NCI-H82 treated with DMSO at 0.1 percent for 48 hours (cell line): ENCODE data around the gene MLLT3.
A peak's percentile ranks its signal among the peaks of the same experiment; 100 is the strongest.

Experiments
- DNase-seq: peaks from one replicate; lab custom pipeline; 2025; ENCODE audit not compliant: unreplicated experiment; lab: John Stamatoyannopoulos, UW

The MLLT3 gene

GRCh38 chr9:20630241-20630943, 8.1 kb upstream of the MLLT3 start:
- no peak for DNase-seq

DNA sequence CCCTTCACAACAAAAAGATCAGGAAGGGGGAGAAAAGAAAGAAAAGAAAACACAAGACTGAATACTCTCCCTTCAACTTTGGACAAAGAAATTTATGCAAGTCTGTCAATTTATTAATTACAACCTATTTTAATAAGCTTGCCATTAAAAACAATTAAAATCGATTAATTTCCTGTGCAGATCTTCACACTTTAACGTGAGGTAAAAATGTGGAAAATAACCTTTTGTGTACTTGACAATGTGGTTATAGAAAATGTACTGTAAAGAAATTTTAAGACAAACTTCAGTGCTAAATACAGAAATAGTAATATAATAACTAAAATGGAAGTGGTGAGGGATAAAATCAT, 2.7 kb upstream of the MLLT3 start:
- no peak for DNase-seq

DNA sequence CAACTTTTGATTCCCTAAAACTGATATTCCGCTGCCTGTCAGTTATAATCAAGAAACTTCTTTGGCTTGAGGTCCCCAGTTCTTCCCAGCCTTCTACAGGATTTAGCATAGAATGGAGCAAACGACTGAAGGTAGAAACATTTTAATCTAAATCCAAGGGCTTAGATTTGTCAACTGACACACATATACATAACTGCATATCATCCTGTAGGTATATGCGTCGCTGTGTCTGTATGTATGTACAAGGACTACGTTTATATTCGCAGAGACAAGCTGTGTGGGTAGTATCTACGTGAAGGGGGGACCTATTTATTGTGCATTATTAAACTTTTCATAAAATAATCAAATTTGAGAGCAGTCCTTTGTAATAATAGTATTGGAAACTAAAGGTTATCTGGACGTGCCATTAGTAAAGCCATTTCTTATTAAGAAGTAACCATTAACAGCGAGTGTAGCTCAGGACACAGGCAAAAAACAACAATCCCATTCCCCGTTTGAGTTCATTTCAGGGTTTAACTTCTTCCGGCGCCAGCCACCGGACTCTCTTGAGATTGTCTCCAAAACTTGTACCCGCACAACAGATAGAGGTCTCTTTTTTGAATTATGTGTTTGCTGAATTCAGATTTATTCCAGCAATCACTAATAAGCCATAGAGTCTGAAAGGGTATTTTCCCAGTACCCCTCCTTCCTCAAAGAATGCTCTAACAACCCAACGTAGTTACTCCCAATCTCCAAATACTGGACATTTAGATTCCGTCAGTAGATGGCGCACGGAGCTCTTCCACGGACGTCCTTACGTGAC, 2.1 kb upstream of the MLLT3 start:
- DNase-seq: peak; percentile 79

- DNase-seq: no peak
These were observed 1.4 kb upstream of the MLLT3 start for GRCh38 chr9:20623748-20624124.

- peak; percentile 90 for DNase-seq
These were observed 885 bp upstream of the MLLT3 start for GRCh38 chr9:20623021-20623747.

GRCh38 chr9:20621471-20622329, 599 bp downstream of the MLLT3 start:
- DNase-seq: peak; percentile 53

DNA sequence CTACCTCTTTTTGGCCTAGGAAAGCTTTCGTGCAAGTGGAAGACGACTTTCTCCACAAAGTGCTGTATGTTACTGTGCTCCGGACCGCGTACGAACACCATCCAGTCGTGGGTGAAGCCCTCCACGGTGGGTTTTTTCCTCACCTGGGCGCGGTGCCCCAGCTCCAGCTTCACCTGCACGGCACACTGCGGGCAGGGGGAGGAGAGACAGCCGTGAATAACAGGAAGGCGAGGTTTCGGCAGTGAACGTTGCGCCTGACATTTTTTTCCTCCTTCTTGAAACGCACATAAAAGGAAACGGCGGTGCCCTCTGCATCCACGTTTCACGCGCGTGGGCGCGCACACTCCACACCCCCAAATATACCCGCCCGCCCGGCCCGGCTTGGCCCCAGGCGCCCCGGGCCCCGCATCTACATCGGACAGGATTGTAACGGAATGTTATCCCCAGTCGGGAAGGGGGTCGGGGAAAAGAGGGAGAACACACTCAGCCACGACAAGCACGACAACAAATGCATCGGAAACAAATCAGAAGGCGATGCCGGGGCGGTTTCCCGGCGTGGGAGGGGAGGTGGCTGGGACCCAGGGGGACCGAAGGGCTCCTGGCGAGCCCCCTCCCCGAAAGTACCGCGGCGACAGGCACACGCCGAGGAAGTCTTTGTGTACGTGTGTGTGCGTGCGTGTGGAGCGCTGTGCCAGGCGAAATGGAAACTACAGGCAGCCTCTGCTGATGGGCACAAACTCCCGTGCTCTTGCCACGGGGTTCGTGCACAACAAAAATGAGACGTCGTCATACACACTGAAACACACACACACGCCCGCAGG, 1.4 kb downstream of the MLLT3 start:
- no peak for DNase-seq

DNA sequence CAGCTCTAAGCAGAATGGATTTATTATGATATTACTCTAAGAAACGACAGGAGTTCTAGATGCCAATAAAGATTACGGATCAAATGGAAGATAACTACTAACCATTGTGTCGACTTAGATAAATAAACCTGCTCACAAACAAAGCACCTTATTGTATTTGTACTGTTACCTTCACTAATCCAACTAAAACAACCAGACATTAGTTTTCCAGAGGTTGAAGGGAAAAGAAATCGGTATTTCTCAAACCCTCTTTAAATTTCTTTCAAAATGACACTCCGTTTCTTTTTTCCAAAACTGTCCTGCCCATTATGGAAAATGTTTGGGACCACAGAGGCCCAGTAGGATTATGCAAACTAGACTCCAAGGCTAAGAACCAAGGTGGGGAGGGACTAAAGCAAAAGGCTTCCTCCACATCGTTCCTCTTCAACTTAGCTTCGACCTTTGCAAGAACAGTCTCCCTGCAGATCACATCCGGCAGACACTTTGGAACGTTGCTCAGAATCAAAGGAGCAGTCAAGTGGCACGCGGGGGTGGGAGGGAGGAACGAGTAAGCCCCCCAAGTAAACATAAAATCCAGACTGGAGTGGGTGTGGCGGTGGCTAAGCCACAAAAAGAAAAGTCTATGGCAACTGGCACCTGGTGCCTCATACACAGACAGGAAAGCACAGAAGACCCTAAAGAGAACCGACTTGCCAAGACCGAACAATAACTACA, 2.7 kb downstream of the MLLT3 start:
- no peak for DNase-seq

DNA sequence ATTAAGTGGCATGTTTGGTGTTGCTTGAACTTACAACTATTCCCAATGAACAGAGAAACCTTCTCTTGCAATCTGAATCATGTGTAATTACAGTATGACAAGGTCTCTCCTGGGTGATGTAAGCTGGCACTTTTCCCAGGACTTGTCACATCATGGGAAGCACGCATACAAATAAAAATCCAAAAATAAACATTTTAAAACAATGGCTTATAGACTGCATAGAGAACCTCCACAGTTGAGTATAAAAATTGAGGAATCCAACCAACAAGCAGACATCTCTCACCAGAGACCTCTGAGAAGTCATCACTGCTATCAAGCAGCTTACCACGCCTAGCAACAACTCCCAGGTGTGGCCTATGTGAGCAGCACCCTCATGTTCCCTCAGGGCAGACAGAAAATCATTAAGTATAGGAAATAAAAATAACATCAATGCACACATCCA, 3.9 kb downstream of the MLLT3 start:
- no peak for DNase-seq

- no peak for DNase-seq
These were observed 5.5 kb downstream of the MLLT3 start for GRCh38 chr9:20616808-20617207.

DNA sequence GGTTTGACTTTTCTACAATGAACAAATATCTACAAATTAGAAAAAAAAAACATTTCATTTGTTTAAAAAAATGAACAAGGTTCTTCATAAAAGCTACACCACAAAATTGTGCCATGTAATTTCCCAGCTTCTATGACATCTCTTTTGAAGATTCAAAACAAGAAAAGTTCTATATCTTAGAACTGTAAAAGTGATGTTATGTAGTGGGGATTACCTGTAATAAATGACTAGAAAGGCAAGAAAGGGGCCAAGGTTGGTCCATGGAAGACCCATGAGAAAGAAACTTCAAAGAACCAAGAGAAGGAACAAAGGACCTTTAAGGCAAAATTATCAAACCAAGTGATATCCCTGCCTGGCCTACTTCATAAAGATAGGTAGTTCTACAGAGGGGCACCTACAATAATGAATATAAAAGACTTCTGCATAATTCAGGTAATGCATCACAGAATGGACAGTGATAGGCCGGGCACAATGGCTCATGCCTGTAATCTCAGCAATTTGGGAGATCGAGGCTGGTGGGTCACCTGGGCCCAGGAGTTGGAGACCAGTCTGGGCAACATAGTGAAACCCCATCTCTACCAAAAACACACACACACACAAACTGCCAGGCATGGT, 7.6 kb downstream of the MLLT3 start:
- DNase-seq: no peak

GRCh38 chr9:20611691-20612287, 10.5 kb downstream of the MLLT3 start:
- no peak for DNase-seq

DNA sequence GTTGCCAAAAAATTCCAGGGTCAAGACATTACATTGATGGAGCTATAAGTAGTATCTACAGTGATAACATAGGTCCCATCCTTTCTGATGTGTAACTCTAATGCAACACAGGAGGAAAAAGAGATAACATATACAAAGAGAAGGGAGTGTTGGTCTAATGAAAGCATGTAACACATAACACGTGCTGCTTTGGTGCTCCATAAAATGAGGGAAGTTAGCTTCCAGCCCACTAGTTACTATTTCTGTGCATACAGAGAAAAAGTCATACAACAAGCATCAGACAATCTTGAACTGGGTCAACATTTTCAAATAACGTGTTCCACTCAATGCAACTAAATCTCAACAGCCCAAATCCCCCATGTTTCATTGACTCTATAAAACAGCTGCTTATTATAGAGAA, 11.7 kb downstream of the MLLT3 start:
- DNase-seq: no peak

DNA sequence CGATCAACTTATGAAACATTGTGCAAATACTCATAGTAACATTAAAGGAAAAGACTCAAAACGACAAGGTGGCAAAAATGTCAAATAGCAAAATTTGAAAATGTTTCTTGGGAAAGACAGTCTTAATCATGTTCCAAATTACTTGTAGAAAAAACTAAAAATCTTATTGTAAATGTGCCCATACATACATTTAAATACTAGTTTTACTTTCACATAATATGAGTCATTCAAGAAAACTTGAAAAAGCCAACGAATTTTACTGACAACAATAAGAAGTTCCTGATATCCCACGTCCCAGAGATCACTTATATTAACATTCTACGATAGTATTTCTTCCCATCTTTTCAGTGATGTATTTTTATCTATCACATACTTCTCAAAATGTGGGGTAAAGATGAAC, 13.7 kb downstream of the MLLT3 start:
- no peak for DNase-seq

- no peak for DNase-seq
These were observed 15.6 kb downstream of the MLLT3 start for GRCh38 chr9:20606652-20607051.

GRCh38 chr9:20604562-20604961, 17.7 kb downstream of the MLLT3 start:
- DNase-seq: no peak

DNA sequence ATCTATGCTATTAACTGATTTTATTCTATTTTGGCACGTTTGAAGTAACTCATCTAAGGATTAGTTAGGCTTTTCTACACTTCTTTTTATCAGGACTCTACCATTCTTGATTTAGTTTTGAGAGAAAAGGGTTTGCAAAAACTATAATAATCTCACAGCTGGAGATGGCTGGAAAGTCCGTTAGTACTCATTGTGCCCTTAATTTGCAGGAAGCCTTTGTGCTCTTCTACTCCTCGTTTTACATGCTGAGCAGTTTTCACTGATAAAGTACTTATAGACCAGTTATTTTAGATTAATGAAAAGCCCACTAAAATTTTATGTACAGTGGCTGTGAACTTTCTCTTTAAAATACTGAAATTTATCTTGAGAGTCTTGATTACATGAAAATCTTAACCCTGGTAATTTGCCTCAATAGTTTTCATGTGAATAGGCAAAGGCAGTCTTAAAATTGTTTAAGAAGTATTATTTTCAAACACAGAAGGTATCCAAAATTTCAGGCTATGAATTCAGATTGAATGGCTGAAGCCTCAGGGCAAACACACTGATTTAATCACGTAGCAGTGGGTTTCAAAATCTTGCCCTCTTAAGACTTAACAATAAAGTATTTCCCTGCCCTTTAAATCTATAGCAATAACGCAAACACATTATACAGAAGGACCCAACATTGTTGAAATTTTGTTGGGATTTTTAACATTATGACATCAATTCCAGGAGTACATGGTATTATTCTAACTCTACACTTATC, 18.6 kb downstream of the MLLT3 start:
- no peak for DNase-seq

DNA sequence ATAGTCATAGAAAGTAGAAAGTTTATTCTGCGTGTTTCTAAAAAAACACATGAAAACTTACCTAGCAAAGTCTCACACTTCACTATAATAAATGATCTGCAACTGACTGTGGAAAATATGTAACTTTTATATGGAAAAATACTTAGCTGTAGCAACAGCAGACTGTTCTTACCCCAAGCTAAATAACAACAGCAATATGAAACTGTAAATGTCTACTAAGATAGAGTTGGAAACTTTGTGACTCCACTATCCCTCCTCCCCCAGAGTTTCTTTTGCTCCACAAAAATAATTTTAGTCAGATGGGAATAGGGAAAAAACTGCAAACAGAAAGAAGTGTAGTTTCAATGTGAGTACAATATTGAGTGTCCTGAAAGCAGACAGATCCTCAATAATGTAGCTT, 21.0 kb downstream of the MLLT3 start:
- no peak for DNase-seq
